B cell (primary cell): ENCODE data around the gene CS. TPM values are rescaled to one million over a fixed set of nuclear protein-coding genes. Genes with fewer than 3 reads are reported as not detected.
"Not testable (repeated sequence)": the region's sequence is repeated elsewhere in the genome, so short reads cannot be mapped to it uniquely, and the experiment has no call there.

Experiments used
- ATAC-seq: fragments of 200-7000 bp; cut with Tn5 transposase; one replicate; pipeline ENCODE4 v1.10.0; 2021; ENCODE audit warnings: low read depth, mild to moderate bottlenecking, moderate number of reproducible peaks, moderate library complexity
- CTCF ChIA-PET: fragments of 350-600 bp; sonication (Branson Sonifier 250); formaldehyde crosslinking; loops from one replicate; lab custom pipeline; 2021; ENCODE audit warnings: antibody characterized with exemption, inconsistent platforms; lab: Charles Lee
- POLR2A ChIA-PET: fragments of 350-600 bp; sonication (Branson Sonifier 250); formaldehyde crosslinking; loops from one replicate; lab custom pipeline; 2021; ENCODE audit warnings: antibody characterized with exemption; lab: Charles Lee
- DNase-seq: peaks from one replicate; pipeline ENCODE4 v3.0.0; 2013
- H2AFZ ChIP-seq: 2 replicates; pipeline ENCODE4 v1.6.1; 2012; ENCODE audit warnings: mild to moderate bottlenecking, low read depth, low read length; ENCODE audit not compliant: insufficient read depth, poor library complexity, severe bottlenecking
- H3K27ac ChIP-seq, 2 donors: 1 replicate in 1 of 2; 2 replicates in 1 of 2; pipeline ENCODE4 v1.5.1; 2012 to 2013; ENCODE audit warnings: low read length in 2 of 2, mild to moderate bottlenecking in 2 of 2, moderate library complexity in 1 of 2
- H3K27me3 ChIP-seq, 4 experiments: fragments of 200-600 bp in 1 of 4; sonication (generic) in 1 of 4; replicated peaks in 1 of 4; 1 replicate in 2 of 4; 2 replicates in 2 of 4; pipeline versions ENCODE4 v1.6.1 to v1.7.0; 2013 to 2016; ENCODE audit warnings: low read length in 3 of 4, mild to moderate bottlenecking in 2 of 4, mixed read lengths in 1 of 4, moderate library complexity in 1 of 4; ENCODE audit not compliant: insufficient read depth in 4 of 4, control insufficient read depth in 3 of 4; ENCODE audit errors: control extremely low read depth in 1 of 4
- H3K36me3 ChIP-seq, 2 experiments: replicated peaks in 1 of 2; 1 replicate in 1 of 2; 2 replicates in 1 of 2; pipeline versions ENCODE4 v1.6.1 to v1.7.1; 2013; ENCODE audit warnings: low read length in 1 of 2; ENCODE audit not compliant: insufficient read depth in 2 of 2, control insufficient read depth in 1 of 2; ENCODE audit errors: control extremely low read depth in 1 of 2, extremely low read depth in 1 of 2
- H3K4me1 ChIP-seq, 2 donors: fragments of 200-600 bp in 1 of 2; sonication (generic) in 1 of 2; 1 replicate in 1 of 2; 2 replicates in 1 of 2; pipeline versions ENCODE4 v1.5.1 to v1.6.1; 2013 to 2017; ENCODE audit warnings: low read length in 2 of 2; ENCODE audit not compliant: control insufficient read depth in 2 of 2, insufficient read depth in 2 of 2
- H3K4me2 ChIP-seq: replicated peaks from 2 replicates; pipeline ENCODE3; 2012; ENCODE audit warnings: mild to moderate bottlenecking, low read depth, low read length; ENCODE audit not compliant: poor library complexity, severe bottlenecking
- H3K4me3 ChIP-seq, 5 experiments: fragments of 200-600 bp in 1 of 5; sonication (generic) in 1 of 5; 1 replicate in 3 of 5; 2 replicates in 2 of 5; pipeline versions ENCODE4 v1.5.1 to v1.7.0; 2011 to 2016; ENCODE audit warnings: low read length in 4 of 5, mild to moderate bottlenecking in 4 of 5, low read depth in 2 of 5, control low read depth in 1 of 5, moderate library complexity in 1 of 5; ENCODE audit not compliant: insufficient read depth in 1 of 5; ENCODE audit errors: control extremely low read depth in 1 of 5, extremely low read depth in 1 of 5
- H3K79me2 ChIP-seq: fragments of 200-600 bp; sonication (generic); one replicate; pipeline ENCODE4 v1.6.0; 2016; ENCODE audit warnings: low read length; ENCODE audit not compliant: control insufficient read depth, insufficient read depth
- H3K9ac ChIP-seq: fragments of 200-600 bp; sonication (generic); 2 replicates; pipeline ENCODE4 v1.6.1; 2017; ENCODE audit warnings: mild to moderate bottlenecking, low read length, moderate library complexity
- H3K9me3 ChIP-seq, 3 donors: one replicate each; pipeline versions ENCODE4 v1.6.1 to v1.7.1; 2013; ENCODE audit warnings: low read length in 2 of 3; ENCODE audit not compliant: control insufficient read depth in 2 of 3, insufficient read depth in 1 of 3; ENCODE audit errors: control extremely low read depth in 1 of 3
- H4K20me1 ChIP-seq: 2 replicates; pipeline ENCODE4 v1.6.0; 2012; ENCODE audit warnings: mild to moderate bottlenecking, low read length; ENCODE audit not compliant: insufficient read depth, control insufficient read depth, poor library complexity, severe bottlenecking
- H3K27ac Mint-ChIP-seq: one replicate; pipeline ENCODE4 v1.8.0; 2021; ENCODE audit warnings: mixed read lengths
- H3K27me3 Mint-ChIP-seq: one replicate; pipeline ENCODE4 v1.8.0; 2021; ENCODE audit warnings: mixed read lengths
- H3K4me1 Mint-ChIP-seq: one replicate; pipeline ENCODE4 v1.8.0; 2021; ENCODE audit warnings: mixed read lengths
- H3K4me3 Mint-ChIP-seq: one replicate; pipeline ENCODE4 v1.8.0; 2021; ENCODE audit warnings: mixed read lengths
- H3K9me3 Mint-ChIP-seq: one replicate; pipeline ENCODE4 v1.8.0; 2022; ENCODE audit warnings: mixed read lengths; ENCODE audit not compliant: insufficient read depth
- CTCF ChIP-seq: fragments of 200-600 bp; IDR thresholded peaks from one replicate; pipeline ENCODE4 v1.8.0; 2022; ENCODE audit warnings: antibody characterized with exemption, mild to moderate bottlenecking
- EZH2 ChIP-seq: IDR thresholded peaks from 2 replicates; pipeline ENCODE4 v1.6.1; 2012; ENCODE audit warnings: borderline replicate concordance, low read depth, mild to moderate bottlenecking, moderate library complexity, low read length; ENCODE audit not compliant: insufficient read depth, poor library complexity, severe bottlenecking
- WGBS: methylation state at CpG from one replicate; pipeline ENCODE4 v1.1.5; 2013; ENCODE audit warnings: missing lambda C conversion rate; ENCODE audit not compliant: insufficient coverage; 5-methylcytosine and 5-hydroxymethylcytosine counted together
- intact Hi-C: fragments of 100-400 bp; cut with micrococcal nuclease; formaldehyde crosslinking; loops from one replicate; pipeline ENCODE4 v1.10.0; 2022
- polyA plus RNA-seq: library from polyadenylated mRNA; depleted of rRNA; stranded (reverse); fragments of >200 nt; gene quantifications from 2 replicates; pipeline ENCODE4 v1.2.3, GENCODE V29; 2012
- total RNA-seq, 2 donors: library from RNA; stranded (reverse); fragments of 120-200 nt in 1 of 2; gene quantifications; 1 replicate in 1 of 2; 2 replicates in 1 of 2; pipeline versions ENCODE4 v1.2.3 to v1.2.4, GENCODE V29; 2013 to 2022

CS gene
- total and polyA plus RNA-seq, 2 donors (not counting 1 experiment from before 2014, with no cell fraction given), result 114 to 154 TPM

- WGBS, result 83% methylated on average over 7 of the region's 9 CpGs
- CTCF ChIA-PET, result interaction anchor here (1.1 to 1.7 kb wide), 2 partner anchors 31 to 117 kb away, joined by 3 to 7 read pairs; partner anchors contain the start of gene CNPY2
- H3K27ac ChIP-seq, H2AFZ ChIP-seq, H3K9ac ChIP-seq, H4K20me1 ChIP-seq, POLR2A ChIA-PET, H3K4me3 ChIP-seq, H3K4me3 Mint-ChIP-seq, H3K79me2 ChIP-seq, H3K9me3 ChIP-seq, H3K27me3 Mint-ChIP-seq, H3K4me2 ChIP-seq, intact Hi-C loops, ATAC-seq, H3K4me1 ChIP-seq, DNase-seq, H3K27me3 ChIP-seq, H3K9me3 Mint-ChIP-seq, H3K4me1 Mint-ChIP-seq: not testable (repeated sequence)
- H3K36me3 ChIP-seq, result peaks cover 3 to 79% of the 10 kb centered on the region in 2 experiments
- peak overlapping the region; percentile 10 for H3K27ac Mint-ChIP-seq
Measured at GRCh38 chr12:56347255-56347654, 47.1 kb upstream of the CS start.

- ChIA-PET POLR2A (interaction anchor here (0.6 kb wide), 1 partner anchor 29 kb away, joined by 5 read pairs; no protein-coding TSS in a partner anchor), CTCF (interaction anchor here (1.1 to 1.7 kb wide), 2 partner anchors 30 to 117 kb away, joined by 3 to 7 read pairs; partner anchors contain the start of gene CNPY2)
- ATAC-seq (no peak), DNase-seq (no peak)
- intact Hi-C loops, result no loop called here
- H3K9me3 ChIP-seq, result no peaks in the 10 kb centered on the region
- Mint-ChIP-seq H3K27ac (no peak overlapping the region), H3K9me3 (no peaks in the 10 kb centered on the region), H3K27me3 (no peaks in the 10 kb centered on the region), H3K4me1 (no peaks in the 10 kb centered on the region), H3K4me3 (no peak overlapping the region)
- no peaks in the 10 kb centered on the region for H3K79me2 ChIP-seq
- 100% methylated on average over 7 of the region's 7 CpGs for WGBS
- no peaks in the 10 kb centered on the region for H4K20me1 ChIP-seq
- no peak overlapping the region for H3K27ac ChIP-seq
- no peaks in the 10 kb centered on the region for H3K27me3 ChIP-seq
- H3K4me2 ChIP-seq, result no peak overlapping the region
- TF ChIP-seq CTCF, result no peak
- TF ChIP-seq EZH2, result no peak
- no peak overlapping the region for H3K9ac ChIP-seq
- H2AFZ ChIP-seq, result no peak overlapping the region
- H3K36me3 ChIP-seq, result peaks cover 3 to 77% of the 10 kb centered on the region in 2 experiments
- no peak overlapping the region for H3K4me3 ChIP-seq
- no peaks in the 10 kb centered on the region for H3K4me1 ChIP-seq
Measured at GRCh38 chr12:56346675-56347074, 46.5 kb upstream of the CS start.

- not testable (repeated sequence) for ATAC-seq, H3K4me3 Mint-ChIP-seq
- 100% methylated on average over 2 of the region's 2 CpGs for WGBS
Measured at GRCh38 chr12:56342290-56342689, 42.2 kb upstream of the CS start.

More at GRCh38 chr12:56342290-56342689, 42.2 kb upstream of the CS start:
- H3K27me3 ChIP-seq, H4K20me1 ChIP-seq, H3K4me3 ChIP-seq, DNase-seq, H3K9me3 Mint-ChIP-seq, H3K9me3 ChIP-seq, intact Hi-C loops, H3K27ac ChIP-seq, H3K27ac Mint-ChIP-seq, H3K9ac ChIP-seq, H2AFZ ChIP-seq, H3K27me3 Mint-ChIP-seq, H3K4me2 ChIP-seq: not testable (repeated sequence)
- H3K79me2 ChIP-seq, result peaks cover 10% of the 10 kb centered on the region
- CTCF ChIA-PET, result interaction anchor here (1.1 to 2.4 kb wide), 3 partner anchors 17 to 122 kb away, joined by 4 to 10 read pairs (median 6); partner anchors contain the start of genes CNPY2 and STAT2
- POLR2A ChIA-PET, result interaction anchor here (0.7 to 2.1 kb wide), 3 partner anchors 9 to 123 kb away, joined by 4 to 7 read pairs (median 7); partner anchors contain the start of genes PAN2 and STAT2
- H3K4me1 ChIP-seq, result peaks cover 22 to 27% of the 10 kb centered on the region in 2 donors
- H3K36me3 ChIP-seq, result peaks cover 3 to 47% of the 10 kb centered on the region in 2 experiments
- H3K4me1 Mint-ChIP-seq, result peaks cover 28% of the 10 kb centered on the region
